H9 (cell line): ENCODE results near the gene GSX1. TPM values are rescaled to one million over a fixed set of nuclear protein-coding genes. Genes with fewer than 3 reads are reported as not detected.

Experiments
- DNase-seq: peaks from one replicate; pipeline ENCODE4 v3.0.0-alpha.2; 2017
- H2AFZ ChIP-seq: one replicate; pipeline ENCODE4 v1.6.1; 2013; ENCODE audit warnings: mild to moderate bottlenecking, low read length, control low read depth, moderate library complexity
- H2AK5ac ChIP-seq: 2 replicates; pipeline ENCODE4 v1.6.1; 2013; ENCODE audit warnings: low read length, control low read depth, mixed read lengths; ENCODE audit not compliant: insufficient read length
- H2BK120ac ChIP-seq: one replicate; pipeline ENCODE4 v1.6.1; 2013; ENCODE audit warnings: low read depth, mild to moderate bottlenecking, low read length, control low read depth, inconsistent platforms; ENCODE audit not compliant: poor library complexity, severe bottlenecking
- H2BK12ac ChIP-seq: 2 replicates; pipeline ENCODE4 v1.6.1; 2013; ENCODE audit warnings: low read length, control low read depth, mixed read lengths, low read depth; ENCODE audit not compliant: insufficient read length
- H2BK15ac ChIP-seq: 2 replicates; pipeline ENCODE4 v1.6.1; 2013; ENCODE audit warnings: low read depth, low read length, control low read depth
- H2BK20ac ChIP-seq: one replicate; pipeline ENCODE4 v1.6.1; 2013; ENCODE audit warnings: low read depth, mild to moderate bottlenecking, low read length, control low read depth, inconsistent platforms; ENCODE audit not compliant: poor library complexity, severe bottlenecking
- H2BK5ac ChIP-seq: 2 replicates; pipeline ENCODE4 v1.6.1; 2013; ENCODE audit warnings: low read length, control low read depth, mixed read lengths; ENCODE audit not compliant: insufficient read length
- H3K14ac ChIP-seq: 2 replicates; pipeline ENCODE4 v1.6.1; 2013; ENCODE audit warnings: low read length, control low read depth; ENCODE audit not compliant: insufficient read depth
- H3K18ac ChIP-seq: 2 replicates; pipeline ENCODE4 v1.6.1; 2013; ENCODE audit warnings: low read depth, mild to moderate bottlenecking, mixed read lengths, low read length, control low read depth; ENCODE audit not compliant: insufficient read length
- H3K23ac ChIP-seq: 2 replicates; pipeline ENCODE4 v1.6.1; 2013; ENCODE audit warnings: low read length, control low read depth, mixed read lengths, low read depth; ENCODE audit not compliant: insufficient read length
- H3K23me2 ChIP-seq: 2 replicates; pipeline ENCODE4 v1.6.1; 2013; ENCODE audit warnings: low read depth, mild to moderate bottlenecking, mixed read lengths, low read length, control low read depth; ENCODE audit not compliant: insufficient read length, poor library complexity, severe bottlenecking
- H3K27ac ChIP-seq: 2 replicates; pipeline ENCODE4 v1.5.1; 2013; ENCODE audit warnings: low read length, control low read depth, mixed read lengths, low read depth; ENCODE audit not compliant: insufficient read length
- H3K27me3 ChIP-seq: 2 replicates; pipeline ENCODE4 v1.6.1; 2013; ENCODE audit warnings: low read length, control low read depth, inconsistent platforms; ENCODE audit not compliant: insufficient read depth
- H3K4ac ChIP-seq: 2 replicates; pipeline ENCODE4 v1.6.1; 2013; ENCODE audit warnings: low read depth, mild to moderate bottlenecking, control low read depth, inconsistent platforms, low read length, moderate library complexity
- H3K4me1 ChIP-seq: 2 replicates; pipeline ENCODE4 v1.6.1; 2013; ENCODE audit warnings: low read length, control low read depth, inconsistent platforms; ENCODE audit not compliant: insufficient read depth
- H3K4me2 ChIP-seq: 2 replicates; pipeline ENCODE4 v1.6.1; 2013; ENCODE audit warnings: low read length, control low read depth, mixed read lengths; ENCODE audit not compliant: insufficient read length, insufficient read depth
- H3K56ac ChIP-seq: 2 replicates; pipeline ENCODE4 v1.6.1; 2013; ENCODE audit warnings: low read depth, mild to moderate bottlenecking, mixed read lengths, low read length, control low read depth; ENCODE audit not compliant: insufficient read length
- H3K79me1 ChIP-seq: 2 replicates; pipeline ENCODE4 v1.6.1; 2013; ENCODE audit warnings: low read depth, mild to moderate bottlenecking, moderate library complexity, low read length, control low read depth, inconsistent platforms; ENCODE audit not compliant: insufficient read depth, poor library complexity, severe bottlenecking
- H3K79me2 ChIP-seq: 2 replicates; pipeline ENCODE4 v1.6.1; 2013; ENCODE audit warnings: low read length, control low read depth, inconsistent platforms; ENCODE audit not compliant: insufficient read depth
- H3K9ac ChIP-seq: 2 replicates; pipeline ENCODE4 v1.6.1; 2013; ENCODE audit warnings: low read length, control low read depth, mixed read lengths; ENCODE audit not compliant: insufficient read length; ENCODE audit errors: extremely low read depth
- H3K9me3 ChIP-seq: one replicate; pipeline ENCODE4 v1.6.1; 2013; ENCODE audit warnings: low read depth, low read length, inconsistent platforms; ENCODE audit not compliant: control insufficient read depth
- H3T11ph ChIP-seq: one replicate; pipeline ENCODE4 v1.6.1; 2013; ENCODE audit warnings: mild to moderate bottlenecking, low read length, control low read depth, inconsistent platforms
- H4K20me1 ChIP-seq: one replicate; pipeline ENCODE4 v1.6.1; 2013; ENCODE audit not compliant: control insufficient read depth, insufficient read length, insufficient read depth
- H4K5ac ChIP-seq: 2 replicates; pipeline ENCODE4 v1.6.1; 2013; ENCODE audit warnings: low read depth, mild to moderate bottlenecking, mixed read lengths, low read length, control low read depth; ENCODE audit not compliant: insufficient read length
- H4K8ac ChIP-seq: replicated peaks from 2 replicates; pipeline ENCODE4 v1.6.1; 2013; ENCODE audit warnings: low read length, control low read depth, mixed read lengths, low read depth; ENCODE audit not compliant: insufficient read length
- H4K91ac ChIP-seq: 2 replicates; pipeline ENCODE4 v1.6.1; 2013; ENCODE audit warnings: low read depth, mild to moderate bottlenecking, moderate library complexity, mixed read lengths, low read length, control low read depth; ENCODE audit not compliant: insufficient read length
- H3K27ac Mint-ChIP-seq, 3 experiments: 2 replicates in 2 of 3; 3 replicates in 1 of 3; pipeline ENCODE4 v1.8.0; 2020 to 2021; ENCODE audit warnings: mixed read lengths in 3 of 3, mild to moderate bottlenecking in 1 of 3, moderate library complexity in 1 of 3
- H3K27me3 Mint-ChIP-seq: 2 replicates; pipeline ENCODE4 v1.8.0; 2021; ENCODE audit warnings: low read depth, mild to moderate bottlenecking, moderate library complexity, mixed read lengths
- H3K36me3 Mint-ChIP-seq, 3 experiments: 2 replicates in 2 of 3; 3 replicates in 1 of 3; pipeline ENCODE4 v1.8.0; 2020 to 2021; ENCODE audit warnings: low read depth in 3 of 3, mixed read lengths in 3 of 3; ENCODE audit not compliant: insufficient read depth in 1 of 3
- H3K4me1 Mint-ChIP-seq, 2 experiments: 2 replicates each; pipeline ENCODE4 v1.8.0; 2020; ENCODE audit warnings: mixed read lengths in 2 of 2
- H3K4me3 Mint-ChIP-seq, 2 experiments: 2 replicates in 1 of 2; 3 replicates in 1 of 2; pipeline ENCODE4 v1.8.0; 2020 to 2021; ENCODE audit warnings: mild to moderate bottlenecking in 2 of 2, mixed read lengths in 2 of 2, moderate library complexity in 1 of 2
- H3K9me3 Mint-ChIP-seq, 2 experiments: 2 replicates in 1 of 2; 3 replicates in 1 of 2; pipeline ENCODE4 v1.8.0; 2020; ENCODE audit warnings: mild to moderate bottlenecking in 2 of 2, mixed read lengths in 2 of 2, moderate library complexity in 1 of 2
- CTCF ChIP-seq: fragments of 200-600 bp; sonication (generic); conservative IDR thresholded peaks from 3 replicates; pipeline ENCODE4 v1.8.0; 2021; ENCODE audit warnings: antibody characterized with exemption, mild to moderate bottlenecking
- WGBS: extraction: QIAGEN DNeasy Blood & Tissue Kit; methylation state at CpG from one replicate; pipeline ENCODE4 v1.1.7; 2013; ENCODE audit warnings: missing lambda C conversion rate, low lambda C conversion rate, mixed read lengths; ENCODE audit not compliant: insufficient read length; ENCODE audit errors: extremely low coverage; 5-methylcytosine and 5-hydroxymethylcytosine counted together
- total RNA-seq: library from RNA; stranded (reverse); gene quantifications from 2 replicates; pipeline ENCODE4 v1.2.1, GENCODE V29; 2021

Gene GSX1
- total RNA-seq, 1 experiment from 2014 or later: not detected

GRCh38 chr13:27770809-27771208 is 21.5 kb upstream of the GSX1 start:
- Histone ChIP-seq H2BK5ac (no peak overlapping the region), H4K8ac (no peak overlapping the region), H4K5ac (no peak overlapping the region), H2AFZ (no peak overlapping the region), H3K14ac (no peak overlapping the region), H2AK5ac (no peak overlapping the region), H3K79me1 (no peaks in the 10 kb centered on the region), H3K4me1 (no peaks in the 10 kb centered on the region), H3K79me2 (no peaks in the 10 kb centered on the region), H3K23me2 (no peaks in the 10 kb centered on the region), H3K9ac (no peak overlapping the region), H3K9me3 (no peaks in the 10 kb centered on the region), H3K18ac (no peak overlapping the region), H2BK120ac (no peak overlapping the region), H3K27ac (no peak overlapping the region), H3K23ac (no peak overlapping the region), H2BK20ac (no peak overlapping the region), H2BK12ac (no peak overlapping the region), H2BK15ac (no peak overlapping the region), H3K27me3 (no peaks in the 10 kb centered on the region; the same call in 1 of the 2 replicates), H4K91ac (no peak overlapping the region), H3T11ph (no peak overlapping the region), H3K56ac (no peak overlapping the region), H4K20me1 (no peaks in the 10 kb centered on the region), H3K4me2 (no peak overlapping the region), H3K4ac (no peak overlapping the region)
- peak; percentile 77 for TF ChIP-seq CTCF
- Mint-ChIP-seq H3K4me1 (peaks cover 13 to 15% of the 10 kb centered on the region in 2 experiments), H3K36me3 (no peaks in the 10 kb centered on the region), H3K9me3 (no peaks in the 10 kb centered on the region), H3K27ac (no peak overlapping the region), H3K27me3 (peaks cover 73% of the 10 kb centered on the region), H3K4me3 (no peak overlapping the region)
- no CpG with 5 or more reads among the region's 3 CpGs for WGBS
- DNase-seq: peak; percentile 61
